ENCODE measurements around the gene CST9.

CST9 gene

DNA sequence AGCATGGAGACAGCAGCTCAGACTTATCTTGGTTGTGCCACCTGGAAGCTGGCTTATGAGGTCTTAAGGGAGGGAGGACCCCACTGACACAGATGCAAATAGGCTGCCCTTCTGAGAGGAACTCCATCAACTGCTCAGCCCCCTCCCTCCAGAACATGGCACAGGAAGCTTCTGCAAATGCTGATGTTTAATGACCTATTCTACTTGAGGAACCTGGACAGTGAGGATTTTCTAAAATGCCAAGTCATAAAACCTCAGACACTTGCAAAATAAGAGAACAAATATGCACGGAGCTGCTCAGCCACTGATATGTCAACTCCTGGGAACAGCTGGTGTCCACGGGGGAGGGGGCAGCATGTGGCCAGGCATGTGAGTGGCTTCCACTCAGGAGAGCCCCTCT is 3.5 kb downstream of the CST9 start:
- TF ChIP-seq, protein P1, sequence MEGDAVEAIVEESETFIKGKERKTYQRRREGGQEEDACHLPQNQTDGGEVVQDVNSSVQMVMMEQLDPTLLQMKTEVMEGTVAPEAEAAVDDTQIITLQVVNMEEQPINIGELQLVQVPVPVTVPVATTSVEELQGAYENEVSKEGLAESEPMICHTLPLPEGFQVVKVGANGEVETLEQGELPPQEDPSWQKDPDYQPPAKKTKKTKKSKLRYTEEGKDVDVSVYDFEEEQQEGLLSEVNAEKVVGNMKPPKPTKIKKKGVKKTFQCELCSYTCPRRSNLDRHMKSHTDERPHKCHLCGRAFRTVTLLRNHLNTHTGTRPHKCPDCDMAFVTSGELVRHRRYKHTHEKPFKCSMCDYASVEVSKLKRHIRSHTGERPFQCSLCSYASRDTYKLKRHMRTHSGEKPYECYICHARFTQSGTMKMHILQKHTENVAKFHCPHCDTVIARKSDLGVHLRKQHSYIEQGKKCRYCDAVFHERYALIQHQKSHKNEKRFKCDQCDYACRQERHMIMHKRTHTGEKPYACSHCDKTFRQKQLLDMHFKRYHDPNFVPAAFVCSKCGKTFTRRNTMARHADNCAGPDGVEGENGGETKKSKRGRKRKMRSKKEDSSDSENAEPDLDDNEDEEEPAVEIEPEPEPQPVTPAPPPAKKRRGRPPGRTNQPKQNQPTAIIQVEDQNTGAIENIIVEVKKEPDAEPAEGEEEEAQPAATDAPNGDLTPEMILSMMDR (IDR thresholded peaks at IDR 0.05): no peak
- no peaks in the 10 kb centered on the region for H3K4me1 ChIP-seq (ENCODE audit: control insufficient read depth in 1 of 2, insufficient read depth in 1 of 2, low read depth in 1 of 2, low read length in 1 of 2)

GRCh38 chr20:23601715-23602114 is 4.0 kb downstream of the CST9 start:
- TF ChIP-seq, protein P1 (IDR thresholded peaks at IDR 0.05): no peak
- Histone ChIP-seq H3K36me3 (no peaks in the 10 kb centered on the region), H3K4me3 (ENCODE audit: low read depth in 1 of 2, low read length in 1 of 2) (no peak overlapping the region), H3K27me3 (peaks cover 8% of the 10 kb centered on the region), H3K4me1 (ENCODE audit: control insufficient read depth in 1 of 2, insufficient read depth in 1 of 2, low read depth in 1 of 2, low read length in 1 of 2) (no peaks in the 10 kb centered on the region), H3K27ac (no peak overlapping the region), H3K9me3 (no peaks in the 10 kb centered on the region)

More for the DNA sequence above, 3.5 kb downstream of the CST9 start:
- Histone ChIP-seq H3K4me3 (ENCODE audit: low read depth in 1 of 2, low read length in 1 of 2) (no peak overlapping the region), H3K9me3 (no peaks in the 10 kb centered on the region), H3K27me3 (peaks cover 3% of the 10 kb centered on the region), H3K27ac (peak overlapping the region; percentile 33), H3K36me3 (no peaks in the 10 kb centered on the region)

DNA sequence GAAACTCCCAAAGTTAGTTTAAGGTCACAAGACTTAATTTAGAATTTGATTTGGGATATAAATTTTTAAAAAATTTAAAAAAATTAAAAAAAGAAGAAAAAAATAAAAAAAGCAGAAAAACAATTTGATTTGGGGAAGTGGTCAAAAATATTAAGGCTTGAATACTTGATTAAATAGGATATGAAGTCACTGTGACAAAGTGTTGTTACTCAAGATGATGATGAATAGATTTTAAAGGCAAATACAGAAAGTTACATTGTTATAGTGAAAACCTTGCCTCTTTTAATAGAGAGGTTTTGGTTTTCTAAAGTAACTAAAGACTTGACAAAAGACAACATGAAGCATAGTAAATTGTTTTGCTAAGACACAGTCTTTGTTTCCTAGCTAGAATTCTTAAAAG is 7.2 kb downstream of the CST9 start:
- peaks cover 14% of the 10 kb centered on the region for H3K27me3 ChIP-seq
- H3K27ac ChIP-seq: no peak overlapping the region
- no peak overlapping the region for H3K4me3 ChIP-seq (ENCODE audit: low read depth in 1 of 2, low read length in 1 of 2)
- H3K36me3 ChIP-seq: no peaks in the 10 kb centered on the region
- no peaks in the 10 kb centered on the region for H3K4me1 ChIP-seq (ENCODE audit: control insufficient read depth in 1 of 2, insufficient read depth in 1 of 2, low read depth in 1 of 2, low read length in 1 of 2)
- TF ChIP-seq, protein P1 (IDR thresholded peaks at IDR 0.05): no peak
- no peaks in the 10 kb centered on the region for H3K9me3 ChIP-seq

DNA sequence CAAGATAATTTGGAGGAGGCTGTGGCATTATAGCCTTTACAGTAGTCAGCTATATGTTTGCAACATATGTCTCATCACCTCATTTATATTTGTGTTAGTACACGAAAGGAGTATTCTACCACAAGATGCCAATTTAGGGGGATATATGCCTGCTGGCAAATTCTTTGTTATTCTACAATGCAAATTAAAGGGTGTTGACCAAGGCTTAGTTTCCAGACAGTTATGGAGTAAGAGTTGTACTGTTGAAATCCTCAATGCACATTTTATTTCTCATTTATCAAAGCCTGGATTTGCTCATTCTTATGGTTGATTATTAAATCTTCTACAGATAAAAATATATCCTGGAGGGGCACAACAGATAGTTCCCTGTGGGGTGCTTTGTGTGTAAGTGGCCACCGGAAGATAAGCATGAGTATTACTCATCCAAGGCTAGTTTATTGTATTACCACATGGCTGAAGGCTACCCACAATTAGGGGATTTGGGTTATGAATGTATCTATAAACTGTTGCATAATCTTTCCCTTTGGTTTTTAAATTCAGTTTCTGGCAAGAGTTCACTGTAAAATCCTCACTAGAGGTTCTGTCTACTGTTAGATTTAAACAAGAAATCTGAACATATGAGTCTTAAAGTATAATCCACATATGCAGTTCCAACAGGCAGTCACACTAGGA is 9.0 kb downstream of the CST9 start:
- no peaks in the 10 kb centered on the region for H3K36me3 ChIP-seq
- no peak overlapping the region for H3K27ac ChIP-seq
- no peaks in the 10 kb centered on the region for H3K4me1 ChIP-seq (ENCODE audit: control insufficient read depth in 1 of 2, insufficient read depth in 1 of 2, low read depth in 1 of 2, low read length in 1 of 2)
- TF ChIP-seq, protein P1 (IDR thresholded peaks at IDR 0.05): no peak
- no peaks in the 10 kb centered on the region for H3K9me3 ChIP-seq
- H3K27me3 ChIP-seq: peaks cover 10% of the 10 kb centered on the region
- H3K4me3 ChIP-seq (ENCODE audit: low read depth in 1 of 2, low read length in 1 of 2): no peak overlapping the region

- Histone ChIP-seq H3K36me3 (no peaks in the 10 kb centered on the region), H3K4me3 (ENCODE audit: low read depth in 1 of 2, low read length in 1 of 2) (no peak overlapping the region), H3K27ac (no peak overlapping the region), H3K27me3 (peaks cover 10% of the 10 kb centered on the region), H3K4me1 (ENCODE audit: control insufficient read depth in 1 of 2, insufficient read depth in 1 of 2, low read depth in 1 of 2, low read length in 1 of 2) (no peaks in the 10 kb centered on the region), H3K9me3 (no peaks in the 10 kb centered on the region)
- TF ChIP-seq, protein P1 (IDR thresholded peaks at IDR 0.05): no peak
Observed at GRCh38 chr20:23595941-23596340, 9.8 kb downstream of the CST9 start.

Measured in neutrophil (primary cell).